CD14-positive monocyte (primary cell): ENCODE measurements around the gene EYA4. TPM values are rescaled to one million over a fixed set of nuclear protein-coding genes. Genes with fewer than 3 reads are reported as not detected.

Experiments
- DNase-seq, 3 donors: peaks; one replicate each; pipeline ENCODE4 v3.0.0-alpha.2; 2011 to 2022
- H2AFZ ChIP-seq: 2 replicates; pipeline ENCODE4 v1.6.0; 2012; ENCODE audit warnings: mild to moderate bottlenecking, low read depth, low read length, inconsistent platforms; ENCODE audit not compliant: insufficient read depth, poor library complexity, severe bottlenecking
- H3K27ac ChIP-seq, 2 donors: 1 replicate in 1 of 2; 2 replicates in 1 of 2; pipeline ENCODE4 v1.5.1; 2012 to 2013; ENCODE audit warnings: low read length in 2 of 2, control low read depth in 1 of 2, inconsistent platforms in 1 of 2, low read depth in 1 of 2, mild to moderate bottlenecking in 1 of 2
- H3K27me3 ChIP-seq, 2 donors: one replicate each; pipeline versions ENCODE4 v1.6.0 to v1.6.1; 2011 to 2013; ENCODE audit warnings: low read length in 2 of 2; ENCODE audit not compliant: control insufficient read depth in 2 of 2, insufficient read depth in 2 of 2
- H3K36me3 ChIP-seq, 2 donors: replicated peaks in 1 of 2; 1 replicate in 1 of 2; 2 replicates in 1 of 2; pipeline versions ENCODE4 v1.5.1 to v1.6.1; 2012 to 2013; ENCODE audit warnings: low read length in 2 of 2, control low read depth in 1 of 2, inconsistent platforms in 1 of 2, mild to moderate bottlenecking in 1 of 2; ENCODE audit not compliant: insufficient read depth in 2 of 2, control insufficient read depth in 1 of 2
- H3K4me1 ChIP-seq, 2 donors: 1 replicate in 1 of 2; 2 replicates in 1 of 2; pipeline versions ENCODE4 v1.5.1 to v1.6.1; 2012 to 2013; ENCODE audit warnings: low read length in 2 of 2, control low read depth in 1 of 2, inconsistent platforms in 1 of 2, mild to moderate bottlenecking in 1 of 2, moderate library complexity in 1 of 2; ENCODE audit not compliant: insufficient read depth in 2 of 2, control insufficient read depth in 1 of 2
- H3K4me2 ChIP-seq: replicated peaks from 2 replicates; pipeline ENCODE3; 2012; ENCODE audit warnings: low read length, moderate library complexity, mild to moderate bottlenecking; ENCODE audit not compliant: poor library complexity, severe bottlenecking; ENCODE audit errors: extremely low read depth
- H3K4me3 ChIP-seq, 3 experiments: fragments of 200-600 bp in 1 of 3; sonication (generic) in 1 of 3; replicated peaks in 1 of 3; 1 replicate in 2 of 3; 2 replicates in 1 of 3; pipeline ENCODE4 v1.5.1; 2011 to 2013; ENCODE audit warnings: low read length in 3 of 3, mild to moderate bottlenecking in 3 of 3, control low read depth in 2 of 3, low read depth in 2 of 3, inconsistent platforms in 1 of 3, moderate library complexity in 1 of 3
- H3K79me2 ChIP-seq: 2 replicates; pipeline ENCODE4 v1.6.0; 2012; ENCODE audit warnings: mild to moderate bottlenecking, control low read depth, inconsistent platforms, low read length, moderate library complexity; ENCODE audit not compliant: insufficient read depth
- H3K9ac ChIP-seq: 2 replicates; pipeline ENCODE4 v1.6.0; 2017; ENCODE audit warnings: low read length, mild to moderate bottlenecking; ENCODE audit not compliant: insufficient read depth, poor library complexity, severe bottlenecking
- H3K9me3 ChIP-seq, 2 donors: replicated peaks in 1 of 2; 1 replicate in 1 of 2; 2 replicates in 1 of 2; pipeline versions ENCODE4 v1.5.1 to v1.6.1; 2012 to 2013; ENCODE audit warnings: low read length in 2 of 2, control low read depth in 1 of 2; ENCODE audit not compliant: control insufficient read depth in 1 of 2, insufficient read depth in 1 of 2
- H4K20me1 ChIP-seq: 2 replicates; pipeline ENCODE4 v1.6.0; 2012; ENCODE audit warnings: mild to moderate bottlenecking, low read length, control low read depth, moderate library complexity; ENCODE audit not compliant: insufficient read depth
- H3K27ac Mint-ChIP-seq, 7 donors: one replicate each; pipeline ENCODE4 v1.8.0; 2020; ENCODE audit warnings: mild to moderate bottlenecking in 7 of 7, mixed read lengths in 7 of 7, moderate library complexity in 6 of 7, inconsistent platforms in 2 of 7
- H3K27me3 Mint-ChIP-seq, 3 donors: one replicate each; pipeline ENCODE4 v1.8.0; 2021 to 2022; ENCODE audit warnings: low read depth in 3 of 3, mild to moderate bottlenecking in 3 of 3, mixed read lengths in 3 of 3, moderate library complexity in 3 of 3, inconsistent platforms in 1 of 3
- H3K36me3 Mint-ChIP-seq, 2 donors: one replicate each; pipeline ENCODE4 v1.8.0; 2020; ENCODE audit warnings: mixed read lengths in 2 of 2, inconsistent platforms in 1 of 2, mild to moderate bottlenecking in 1 of 2
- H3K4me1 Mint-ChIP-seq: one replicate; pipeline ENCODE4 v1.8.0; 2020; ENCODE audit warnings: mild to moderate bottlenecking, mixed read lengths
- H3K4me3 Mint-ChIP-seq, 2 donors: one replicate each; pipeline ENCODE4 v1.8.0; 2020; ENCODE audit warnings: mild to moderate bottlenecking in 2 of 2, mixed read lengths in 2 of 2, moderate library complexity in 1 of 2
- H3K9me3 Mint-ChIP-seq, 7 donors: one replicate each; pipeline ENCODE4 v1.8.0; 2020 to 2022; ENCODE audit warnings: mixed read lengths in 7 of 7, mild to moderate bottlenecking in 6 of 7, moderate library complexity in 6 of 7, inconsistent platforms in 2 of 7
- WGBS: methylation state at CpG from one replicate; pipeline ENCODE4 v1.1.5; 2013; ENCODE audit warnings: missing lambda C conversion rate; ENCODE audit not compliant: insufficient coverage; 5-methylcytosine and 5-hydroxymethylcytosine counted together
- intact Hi-C, 2 donors: fragments of 100-400 bp; cut with micrococcal nuclease; formaldehyde crosslinking; loops; one replicate each; pipeline versions ENCODE4 v1.15.0 to v1.15.1; 2023
- polyA plus RNA-seq, 3 donors: library from polyadenylated mRNA; depleted of rRNA in 1 of 3; unstranded in 2 of 3; stranded (reverse) in 1 of 3; fragments of 300-500 nt in 2 of 3; fragments of >200 nt in 1 of 3; fragmentation: Illumina TruSeq in 2 of 3; gene quantifications; 1 replicate in 2 of 3; 2 replicates in 1 of 3; pipeline ENCODE4 v1.2.3, GENCODE V29; 2012 to 2021
- TF ChIP-seq, protein P1 (sequence below): fragments of 200-600 bp; IDR thresholded peaks from one replicate; pipeline ENCODE4 v1.8.0; 2022; ENCODE audit warnings: antibody characterized with exemption, mild to moderate bottlenecking

Gene EYA4
- polyA plus RNA-seq, 3 donors = not detected

DNA sequence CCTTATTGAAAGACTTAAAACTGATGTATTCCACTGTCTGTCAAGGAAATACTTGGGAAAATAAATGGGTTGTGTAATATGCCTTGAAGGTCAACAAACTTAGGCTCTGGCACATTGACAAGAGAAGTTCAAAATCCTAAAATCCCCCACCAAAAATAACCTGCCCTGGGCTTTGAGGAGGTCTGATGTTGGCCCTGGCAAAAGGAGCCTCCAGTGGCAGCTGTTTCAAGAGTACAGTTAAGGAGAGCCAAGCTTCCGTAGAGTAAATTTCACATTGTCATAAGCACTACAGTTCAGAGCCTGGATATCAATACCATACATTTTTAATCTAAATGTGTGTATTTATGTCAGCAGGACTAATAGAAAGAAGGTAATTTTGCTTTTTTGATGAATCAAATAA lies 282.7 kb downstream of the EYA4 start:
- no peaks in the 10 kb centered on the region for H3K36me3 Mint-ChIP-seq
- TF ChIP-seq, protein P1, sequence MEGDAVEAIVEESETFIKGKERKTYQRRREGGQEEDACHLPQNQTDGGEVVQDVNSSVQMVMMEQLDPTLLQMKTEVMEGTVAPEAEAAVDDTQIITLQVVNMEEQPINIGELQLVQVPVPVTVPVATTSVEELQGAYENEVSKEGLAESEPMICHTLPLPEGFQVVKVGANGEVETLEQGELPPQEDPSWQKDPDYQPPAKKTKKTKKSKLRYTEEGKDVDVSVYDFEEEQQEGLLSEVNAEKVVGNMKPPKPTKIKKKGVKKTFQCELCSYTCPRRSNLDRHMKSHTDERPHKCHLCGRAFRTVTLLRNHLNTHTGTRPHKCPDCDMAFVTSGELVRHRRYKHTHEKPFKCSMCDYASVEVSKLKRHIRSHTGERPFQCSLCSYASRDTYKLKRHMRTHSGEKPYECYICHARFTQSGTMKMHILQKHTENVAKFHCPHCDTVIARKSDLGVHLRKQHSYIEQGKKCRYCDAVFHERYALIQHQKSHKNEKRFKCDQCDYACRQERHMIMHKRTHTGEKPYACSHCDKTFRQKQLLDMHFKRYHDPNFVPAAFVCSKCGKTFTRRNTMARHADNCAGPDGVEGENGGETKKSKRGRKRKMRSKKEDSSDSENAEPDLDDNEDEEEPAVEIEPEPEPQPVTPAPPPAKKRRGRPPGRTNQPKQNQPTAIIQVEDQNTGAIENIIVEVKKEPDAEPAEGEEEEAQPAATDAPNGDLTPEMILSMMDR = no peak
- Histone ChIP-seq H3K27ac (no peak overlapping the region), H3K9ac (no peak overlapping the region), H3K4me1 (no peaks in the 10 kb centered on the region), H3K79me2 (no peaks in the 10 kb centered on the region), H2AFZ (no peak overlapping the region), H3K4me3 (no peak overlapping the region), H3K27me3 (no peaks in the 10 kb centered on the region), H3K36me3 (no peaks in the 10 kb centered on the region), H3K4me2 (no peak overlapping the region), H3K9me3 (no peaks in the 10 kb centered on the region), H4K20me1 (no peaks in the 10 kb centered on the region)
- H3K4me1 Mint-ChIP-seq = no peaks in the 10 kb centered on the region
- DNase-seq = no peak
- H3K27me3 Mint-ChIP-seq = peaks cover 0 to 3% (median 0%) of the 10 kb centered on the region in 3 donors
- WGBS = no CpG with 5 or more reads among the region's 1 CpG
- intact Hi-C loops = no loop called here
- H3K9me3 Mint-ChIP-seq = no peaks in the 10 kb centered on the region
- H3K4me3 Mint-ChIP-seq = no peak overlapping the region
- no peak overlapping the region for H3K27ac Mint-ChIP-seq

DNA sequence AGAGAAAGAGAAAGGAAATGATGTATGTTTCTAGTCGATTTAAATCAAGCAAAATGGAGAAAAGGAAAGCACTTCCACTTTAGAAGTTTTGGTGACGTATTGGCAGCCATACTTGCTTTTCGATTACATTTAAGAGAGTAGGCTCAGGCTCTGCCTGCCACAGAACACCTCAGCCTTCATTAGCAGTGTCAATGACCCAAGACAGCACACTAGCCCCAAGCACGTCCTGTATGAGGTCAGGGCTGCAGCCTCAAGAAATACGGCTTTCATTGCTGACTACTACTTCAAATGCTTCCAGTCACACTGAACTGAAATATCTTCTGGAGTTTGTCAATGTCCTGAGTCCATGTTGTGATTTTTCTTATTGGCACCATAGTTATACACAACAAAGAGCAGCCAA lies 285.3 kb downstream of the EYA4 start:
- Histone ChIP-seq H3K36me3 (no peaks in the 10 kb centered on the region), H3K4me3 (no peak overlapping the region), H3K27ac (no peak overlapping the region), H2AFZ (no peak overlapping the region), H3K4me2 (no peak overlapping the region), H3K27me3 (no peaks in the 10 kb centered on the region), H4K20me1 (no peaks in the 10 kb centered on the region), H3K9me3 (no peaks in the 10 kb centered on the region), H3K79me2 (no peaks in the 10 kb centered on the region), H3K9ac (no peak overlapping the region), H3K4me1 (no peaks in the 10 kb centered on the region)
- no peaks in the 10 kb centered on the region for H3K36me3 Mint-ChIP-seq
- TF ChIP-seq, protein P1 = no peak
- no peak overlapping the region for H3K4me3 Mint-ChIP-seq
- intact Hi-C loops = no loop called here
- DNase-seq = no peak
- H3K27me3 Mint-ChIP-seq = peaks cover 0 to 3% (median 0%) of the 10 kb centered on the region in 3 donors
- no peaks in the 10 kb centered on the region for H3K9me3 Mint-ChIP-seq
- WGBS = 93% methylated on average over 4 of the region's 5 CpGs
- H3K27ac Mint-ChIP-seq = no peak overlapping the region
- no peaks in the 10 kb centered on the region for H3K4me1 Mint-ChIP-seq
